Coronary artery (tissue), 2 donors: Measurements from ENCODE around the gene CPLANE1.

Experiments
- DNase-seq: peaks from one replicate; pipeline ENCODE4 v3.0.0-alpha.2; 2017; ENCODE audit warnings: low spot score
- H3K27ac ChIP-seq, 2 donors: fragments of 200-600 bp; sonication (generic); one replicate each; pipeline ENCODE4 v1.5.1; 2016 to 2019
- H3K4me3 ChIP-seq: fragments of 200-600 bp; sonication (generic); 2 replicates; pipeline ENCODE4 v1.5.1; 2016; ENCODE audit warnings: mild to moderate bottlenecking, moderate library complexity
- CTCF ChIP-seq: fragments of 200-600 bp; sonication (generic); IDR thresholded peaks from one replicate; pipeline ENCODE4 v1.5.1; 2019; ENCODE audit warnings: antibody characterized with exemption

Gene CPLANE1

GRCh38 chr5:37208883-37209797 lies 40.0 kb downstream of the CPLANE1 start:
- H3K27ac ChIP-seq: no peak overlapping the region
- no peak for TF ChIP-seq CTCF
- DNase-seq: no peak
- H3K4me3 ChIP-seq: peak overlapping the region; percentile 40

- H3K27ac ChIP-seq: no peak overlapping the region
- no peak for DNase-seq
- no peak overlapping the region for H3K4me3 ChIP-seq
- TF ChIP-seq CTCF: no peak
These were observed 41.4 kb downstream of the CPLANE1 start for GRCh38 chr5:37207802-37208201.

- TF ChIP-seq CTCF: no peak
- DNase-seq: no peak
- no peak overlapping the region for H3K4me3 ChIP-seq
- no peak overlapping the region for H3K27ac ChIP-seq
These were observed 42.4 kb downstream of the CPLANE1 start for GRCh38 chr5:37206736-37207135.

- no peak overlapping the region for H3K27ac ChIP-seq
- no peak overlapping the region for H3K4me3 ChIP-seq
- TF ChIP-seq CTCF: no peak
- no peak for DNase-seq
These were observed 50.3 kb downstream of the CPLANE1 start for GRCh38 chr5:37198842-37199241.

GRCh38 chr5:37198061-37198460 lies 51.1 kb downstream of the CPLANE1 start:
- no peak overlapping the region for H3K27ac ChIP-seq
- no peak for TF ChIP-seq CTCF

GRCh38 chr5:37197340-37198050 lies 51.7 kb downstream of the CPLANE1 start:
- no peak overlapping the region for H3K4me3 ChIP-seq
- TF ChIP-seq CTCF: no peak
- H3K27ac ChIP-seq: no peak overlapping the region

More at GRCh38 chr5:37198061-37198460, 51.1 kb downstream of the CPLANE1 start:
- DNase-seq: no peak
- no peak overlapping the region for H3K4me3 ChIP-seq

More at GRCh38 chr5:37197340-37198050, 51.7 kb downstream of the CPLANE1 start:
- DNase-seq: no peak
